Mammary epithelial cell (primary cell): ENCODE data around the gene L3MBTL3.

Experiments used
- CTCF ChIP-seq, 2 donors: IDR thresholded peaks in 1 of 2; conservative IDR thresholded peaks in 1 of 2; 2 replicates each; pipeline ENCODE4 v1.5.1; 2011 to 2012; ENCODE audit warnings: inconsistent platforms in 2 of 2, low read length in 2 of 2, mild to moderate bottlenecking in 2 of 2, control low read depth in 1 of 2, low read depth in 1 of 2; ENCODE audit not compliant: insufficient read depth in 1 of 2; ENCODE audit errors: extremely low read depth in 1 of 2
- EZH2 ChIP-seq: IDR thresholded peaks from 2 replicates; pipeline ENCODE4 v1.6.1; 2012; ENCODE audit warnings: low read length, inconsistent platforms, borderline replicate concordance

GRCh38 chr6:130027948-130028347, 9.6 kb downstream of the L3MBTL3 start:
- TF ChIP-seq CTCF (conservative IDR thresholded peaks at IDR 0.05 in 1 of 2, IDR thresholded peaks at IDR 0.05 in 1 of 2; ENCODE audit: extremely low read depth in 1 of 2, insufficient read depth in 1 of 2, low read depth in 1 of 2, low read length in 2 of 2) (no peak), EZH2 (no peak)
